Activated naive CD4-positive, alpha-beta T cell (primary cell): ENCODE results near the gene PNO1.

Experiments
- DNase-seq, 4 experiments: peaks; one replicate each; lab custom pipeline; 2025; lab: John Stamatoyannopoulos, UW

Gene PNO1

GRCh38 chr2:68195096-68195495 is 37.4 kb downstream of the PNO1 start:
- no peak for DNase-seq

GRCh38 chr2:68196120-68196716 is 38.5 kb downstream of the PNO1 start:
- peak in 1 of 4 experiments; percentile 4 for DNase-seq

GRCh38 chr2:68200157-68200787 is 42.6 kb downstream of the PNO1 start:
- no peak for DNase-seq

- DNase-seq: no peak
These were observed 45.9 kb downstream of the PNO1 start for GRCh38 chr2:68203587-68203986.

- no peak for DNase-seq
These were observed 49.1 kb downstream of the PNO1 start for GRCh38 chr2:68206793-68207192.

GRCh38 chr2:68214381-68214780 is 56.7 kb downstream of the PNO1 start:
- no peak for DNase-seq

GRCh38 chr2:68216454-68217310 is 59.0 kb downstream of the PNO1 start:
- no peak for DNase-seq

- DNase-seq: no peak
These were observed 60.0 kb downstream of the PNO1 start for GRCh38 chr2:68217729-68218128.

GRCh38 chr2:68218343-68218901 is 60.7 kb downstream of the PNO1 start:
- no peak for DNase-seq

- DNase-seq: no peak
These were observed 64.6 kb downstream of the PNO1 start for GRCh38 chr2:68222287-68222686.

- DNase-seq: no peak
These were observed 65.7 kb downstream of the PNO1 start for GRCh38 chr2:68223419-68223818.

GRCh38 chr2:68225119-68225632 is 67.5 kb downstream of the PNO1 start:
- DNase-seq: no peak
